ENCODE measurements around the gene NPAS2. TPM values are rescaled to one million over a fixed set of nuclear protein-coding genes. Genes with fewer than 3 reads are reported as not detected.

Gene NPAS2
- total RNA-seq, 4 donors from 2014 or later = 6.1 to 29.8 (median 24.3) TPM

- no peak for TF ChIP-seq CTCF (IDR thresholded peaks at IDR 0.05)
- DNase-seq (ENCODE audit: low spot score) = no peak
- ATAC-seq (ENCODE audit: low FRiP score) = no peak
Observed at GRCh38 chr2:100990650-100991403, 170.9 kb downstream of the NPAS2 start.

GRCh38 chr2:100991404-100991773 is 171.4 kb downstream of the NPAS2 start:
- DNase-seq (ENCODE audit: low spot score) = no peak
- ATAC-seq (ENCODE audit: low FRiP score) = no peak
- no peak for TF ChIP-seq CTCF (IDR thresholded peaks at IDR 0.05)

- TF ChIP-seq CTCF (IDR thresholded peaks at IDR 0.05) = no peak
- ATAC-seq (ENCODE audit: low FRiP score) (no peak), DNase-seq (ENCODE audit: low spot score) (no peak)
Observed at GRCh38 chr2:100992262-100992661, 172.3 kb downstream of the NPAS2 start.

GRCh38 chr2:100993294-100993693 is 173.4 kb downstream of the NPAS2 start:
- ATAC-seq (ENCODE audit: low FRiP score) (no peak), DNase-seq (ENCODE audit: low spot score) (no peak)
- no peak for TF ChIP-seq CTCF (IDR thresholded peaks at IDR 0.05)

GRCh38 chr2:100995309-100996075 is 175.6 kb downstream of the NPAS2 start:
- ATAC-seq (ENCODE audit: low FRiP score) = no peak
- no peak for TF ChIP-seq CTCF (IDR thresholded peaks at IDR 0.05)
- no peak for DNase-seq (ENCODE audit: low spot score)

- no peak for ATAC-seq (ENCODE audit: low FRiP score)
Observed at GRCh38 chr2:100997509-100998234, 177.7 kb downstream of the NPAS2 start.

More at GRCh38 chr2:100997509-100998234, 177.7 kb downstream of the NPAS2 start:
- TF ChIP-seq CTCF (IDR thresholded peaks at IDR 0.05) = no peak
- no peak for DNase-seq (ENCODE audit: low spot score)

Data from omental fat pad (tissue), 4 donors.